HUES48 (cell line): ENCODE measurements around the gene TULP3.

Source experiments
- H3K27ac ChIP-seq: one replicate; pipeline ENCODE4 v1.7.0; 2013; ENCODE audit warnings: low read depth, low read length, inconsistent platforms
- H3K27me3 ChIP-seq: 2 replicates; pipeline ENCODE4 v1.6.1; 2013; ENCODE audit warnings: mild to moderate bottlenecking, low read length; ENCODE audit not compliant: control insufficient read depth, insufficient read depth
- H3K36me3 ChIP-seq: 2 replicates; pipeline ENCODE4 v1.6.1; 2013; ENCODE audit warnings: low read length; ENCODE audit not compliant: control insufficient read depth, insufficient read depth
- H3K4me1 ChIP-seq: 2 replicates; pipeline ENCODE4 v1.6.1; 2013; ENCODE audit warnings: mild to moderate bottlenecking, low read length; ENCODE audit not compliant: control insufficient read depth, insufficient read depth
- H3K4me3 ChIP-seq: 2 replicates; pipeline ENCODE4 v1.5.1; 2013; ENCODE audit warnings: mild to moderate bottlenecking, low read depth, low read length
- H3K9ac ChIP-seq: 2 replicates; pipeline ENCODE4 v1.6.1; 2013; ENCODE audit warnings: mild to moderate bottlenecking, low read depth, low read length, moderate library complexity
- H3K9me3 ChIP-seq: 2 replicates; pipeline ENCODE4 v1.6.1; 2013; ENCODE audit warnings: low read length; ENCODE audit not compliant: control insufficient read depth, insufficient read depth

Gene TULP3

GRCh38 chr12:2930865-2931264 lies 40.2 kb downstream of the TULP3 start:
- Histone ChIP-seq H3K4me1 (no peaks in the 10 kb centered on the region), H3K27ac (no peak overlapping the region), H3K36me3 (peaks cover 40% of the 10 kb centered on the region), H3K27me3 (no peaks in the 10 kb centered on the region), H3K9ac (no peak overlapping the region), H3K4me3 (no peak overlapping the region), H3K9me3 (no peaks in the 10 kb centered on the region)

GRCh38 chr12:2933586-2933985 lies 42.9 kb downstream of the TULP3 start:
- no peaks in the 10 kb centered on the region for H3K27me3 ChIP-seq
- no peak overlapping the region for H3K27ac ChIP-seq
- no peaks in the 10 kb centered on the region for H3K4me1 ChIP-seq
- H3K4me3 ChIP-seq, result no peak overlapping the region
- H3K9me3 ChIP-seq, result no peaks in the 10 kb centered on the region
- peaks cover 45% of the 10 kb centered on the region for H3K36me3 ChIP-seq
- H3K9ac ChIP-seq, result no peak overlapping the region

- Histone ChIP-seq H3K9ac (no peak overlapping the region), H3K36me3 (peaks cover 52% of the 10 kb centered on the region), H3K4me3 (no peak overlapping the region), H3K9me3 (no peaks in the 10 kb centered on the region), H3K4me1 (no peaks in the 10 kb centered on the region), H3K27me3 (no peaks in the 10 kb centered on the region), H3K27ac (no peak overlapping the region)
These were observed 43.7 kb downstream of the TULP3 start for GRCh38 chr12:2934371-2934770.

GRCh38 chr12:2936301-2936700 lies 45.6 kb downstream of the TULP3 start:
- no peak overlapping the region for H3K27ac ChIP-seq
- no peak overlapping the region for H3K4me3 ChIP-seq
- no peaks in the 10 kb centered on the region for H3K9me3 ChIP-seq
- no peaks in the 10 kb centered on the region for H3K4me1 ChIP-seq
- H3K27me3 ChIP-seq, result no peaks in the 10 kb centered on the region
- H3K9ac ChIP-seq, result no peak overlapping the region
- H3K36me3 ChIP-seq, result peaks cover 58% of the 10 kb centered on the region

- H3K9me3 ChIP-seq, result no peaks in the 10 kb centered on the region
- no peak overlapping the region for H3K4me3 ChIP-seq
- H3K9ac ChIP-seq, result no peak overlapping the region
- H3K36me3 ChIP-seq, result peaks cover 50% of the 10 kb centered on the region
- H3K27me3 ChIP-seq, result no peaks in the 10 kb centered on the region
- no peaks in the 10 kb centered on the region for H3K4me1 ChIP-seq
- H3K27ac ChIP-seq, result no peak overlapping the region
These were observed 46.8 kb downstream of the TULP3 start for GRCh38 chr12:2937500-2937899.

- Histone ChIP-seq H3K4me3 (no peak overlapping the region), H3K27me3 (no peaks in the 10 kb centered on the region), H3K4me1 (no peaks in the 10 kb centered on the region), H3K36me3 (peaks cover 41% of the 10 kb centered on the region), H3K9ac (no peak overlapping the region), H3K9me3 (no peaks in the 10 kb centered on the region), H3K27ac (no peak overlapping the region)
These were observed 48.5 kb downstream of the TULP3 start for GRCh38 chr12:2939191-2939590.

GRCh38 chr12:2940564-2940963 lies 49.9 kb downstream of the TULP3 start:
- H3K4me1 ChIP-seq, result no peaks in the 10 kb centered on the region
- H3K4me3 ChIP-seq, result no peak overlapping the region
- peaks cover 34% of the 10 kb centered on the region for H3K36me3 ChIP-seq
- no peak overlapping the region for H3K9ac ChIP-seq
- H3K27me3 ChIP-seq, result no peaks in the 10 kb centered on the region
- no peak overlapping the region for H3K27ac ChIP-seq
- H3K9me3 ChIP-seq, result no peaks in the 10 kb centered on the region

GRCh38 chr12:2941524-2941923 lies 50.8 kb downstream of the TULP3 start:
- Histone ChIP-seq H3K9me3 (no peaks in the 10 kb centered on the region), H3K27ac (no peak overlapping the region), H3K27me3 (no peaks in the 10 kb centered on the region), H3K36me3 (peaks cover 33% of the 10 kb centered on the region), H3K4me3 (no peak overlapping the region), H3K4me1 (no peaks in the 10 kb centered on the region), H3K9ac (no peak overlapping the region)

- Histone ChIP-seq H3K9me3 (no peaks in the 10 kb centered on the region), H3K36me3 (peaks cover 14% of the 10 kb centered on the region), H3K9ac (no peak overlapping the region), H3K4me1 (no peaks in the 10 kb centered on the region), H3K27ac (no peak overlapping the region), H3K4me3 (no peak overlapping the region), H3K27me3 (no peaks in the 10 kb centered on the region)
These were observed 53.8 kb downstream of the TULP3 start for GRCh38 chr12:2944401-2945047.

GRCh38 chr12:2949411-2949810 lies 58.7 kb downstream of the TULP3 start:
- Histone ChIP-seq H3K9me3 (no peaks in the 10 kb centered on the region), H3K4me3 (no peak overlapping the region), H3K4me1 (no peaks in the 10 kb centered on the region)

GRCh38 chr12:2955888-2956287 lies 65.2 kb downstream of the TULP3 start:
- Histone ChIP-seq H3K9ac (no peak overlapping the region), H3K27me3 (peaks cover 8% of the 10 kb centered on the region; the same call in 1 of the 2 replicates), H3K4me3 (no peak overlapping the region), H3K4me1 (peaks cover 15% of the 10 kb centered on the region), H3K27ac (no peak overlapping the region), H3K36me3 (no peaks in the 10 kb centered on the region), H3K9me3 (no peaks in the 10 kb centered on the region)

More at GRCh38 chr12:2949411-2949810, 58.7 kb downstream of the TULP3 start:
- Histone ChIP-seq H3K36me3 (no peaks in the 10 kb centered on the region), H3K27ac (no peak overlapping the region), H3K27me3 (no peaks in the 10 kb centered on the region), H3K9ac (no peak overlapping the region)
